VCaP (cell line): ENCODE measurements around the gene PMEPA1.

Experiments
- H3K27ac ChIP-seq: fragments of 450-650 bp; 2 replicates; pipeline ENCODE4 v1.5.1; 2017
- CTCF ChIP-seq: fragments of 450-650 bp; conservative IDR thresholded peaks from 2 replicates; pipeline ENCODE4 v1.5.1; 2017; ENCODE audit warnings: mild to moderate bottlenecking, moderate library complexity

The PMEPA1 gene

GRCh38 chr20:57664924-57665588, 44.8 kb downstream of the PMEPA1 start:
- TF ChIP-seq CTCF = no peak
- H3K27ac ChIP-seq = peak overlapping the region; percentile 99

GRCh38 chr20:57664476-57664875, 45.3 kb downstream of the PMEPA1 start:
- no peak for TF ChIP-seq CTCF
- peak overlapping the region; percentile 99 for H3K27ac ChIP-seq

GRCh38 chr20:57663681-57664451, 45.9 kb downstream of the PMEPA1 start:
- peak overlapping the region; percentile 99 for H3K27ac ChIP-seq
- TF ChIP-seq CTCF = no peak

- H3K27ac ChIP-seq = peak overlapping the region; percentile 99
- TF ChIP-seq CTCF = no peak
Measured at GRCh38 chr20:57663241-57663640, 46.6 kb downstream of the PMEPA1 start.

- no peak for TF ChIP-seq CTCF
- peak overlapping the region; percentile 99 for H3K27ac ChIP-seq
Measured at GRCh38 chr20:57662456-57663240, 47.2 kb downstream of the PMEPA1 start.

- no peak for TF ChIP-seq CTCF
- peak overlapping the region; percentile 99 for H3K27ac ChIP-seq
Measured at GRCh38 chr20:57661746-57662455, 47.9 kb downstream of the PMEPA1 start.
